H1 (cell line): ENCODE data around the gene GLYR1. TPM values are rescaled to one million over a fixed set of nuclear protein-coding genes. Genes with fewer than 3 reads are reported as not detected.

Experiments
- CREB1 ChIP-seq: IDR thresholded peaks from 2 replicates; pipeline ENCODE4 v1.6.1; 2012; ENCODE audit warnings: inconsistent platforms
- JUN ChIP-seq: IDR thresholded peaks from 2 replicates; pipeline ENCODE4 v1.6.1; 2011; ENCODE audit warnings: low read depth, mild to moderate bottlenecking, improper control_type of control experiment, low read length
- POLR2A ChIP-seq, 2 experiments: IDR thresholded peaks; 1 replicate in 1 of 2; 2 replicates in 1 of 2; pipeline ENCODE4 v1.6.1; 2011; ENCODE audit warnings: low read depth in 2 of 2, low read length in 2 of 2, mild to moderate bottlenecking in 2 of 2; ENCODE audit errors: control extremely low read depth in 1 of 2
- polyA plus RNA-seq, 7 experiments: library from polyadenylated mRNA; depleted of rRNA in 3 of 7; stranded (reverse) in 5 of 7; unstranded in 2 of 7; fragments of >200 nt in 5 of 7; fragments of 200-250 nt in 2 of 7; gene quantifications; 1 replicate in 5 of 7; 2 replicates in 1 of 7; 4 replicates in 1 of 7; pipeline versions ENCODE4 v1.2.1 to v1.2.3, GENCODE V29; 2011 to 2013; ENCODE audit warnings: missing spikeins in 2 of 7, mixed read lengths in 2 of 7
- total RNA-seq: library from RNA; stranded (reverse); fragmentation: NEBNext Ultra II Directional; extraction: Animal tissue kit (Norgen Biotek cat#: 25700); gene quantifications from 2 replicates; pipeline ENCODE4 v1.2.1, GENCODE V29; 2021

Gene GLYR1
- total and polyA plus RNA-seq, 2 of the 8 experiments (the other 6 are each of a cell fraction or from before 2014, with no cell fraction given): 50.2 to 115 TPM

DNA sequence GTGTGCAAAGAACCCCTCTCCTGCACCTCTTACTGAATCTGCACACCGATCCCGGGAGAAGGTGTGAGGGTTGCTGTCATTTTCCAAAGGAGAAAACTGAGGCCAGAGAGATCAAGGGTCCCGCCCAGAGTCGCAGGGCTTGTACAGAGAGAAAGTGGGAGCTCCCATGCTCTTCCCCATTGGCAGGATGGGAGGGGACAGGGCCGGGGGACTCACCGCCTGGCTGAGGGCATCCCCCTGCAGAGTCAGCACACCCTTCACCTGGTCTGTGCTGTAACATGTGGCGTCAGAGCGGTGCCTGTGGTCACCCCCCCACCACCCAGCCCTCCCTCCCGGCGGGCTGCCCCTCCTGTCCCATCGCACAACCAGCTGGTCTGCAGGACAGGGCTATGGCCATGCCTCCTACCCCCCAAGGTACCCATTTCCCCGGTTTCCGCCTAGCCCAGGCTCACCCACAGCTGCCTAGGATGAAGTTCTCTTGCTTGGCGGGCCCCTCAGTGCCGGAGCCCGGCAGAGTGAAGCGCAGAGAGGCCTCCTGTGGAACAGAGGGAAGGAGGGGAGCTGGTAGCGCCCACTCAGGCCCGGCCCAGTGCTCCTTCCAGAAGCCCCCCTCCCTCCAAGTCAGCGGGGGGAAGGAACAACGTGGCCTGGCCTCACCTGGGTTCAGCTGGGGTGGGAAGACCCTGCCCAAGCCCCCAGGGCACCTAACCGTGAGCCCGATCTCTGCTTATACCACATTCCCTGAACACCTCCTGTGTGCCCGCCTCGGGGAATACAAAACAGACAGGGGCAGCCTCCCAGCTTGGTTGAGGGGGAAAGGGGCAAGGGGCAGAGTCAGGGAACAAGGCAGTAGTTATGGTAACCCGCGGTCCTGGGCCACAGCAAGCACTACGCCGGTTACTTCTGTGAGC lies 45.8 kb downstream of the GLYR1 start (continued):
- TF ChIP-seq CREB1 (no peak), JUN (no peak), POLR2A (IDR thresholded peaks at IDR 0.05; ENCODE audit: control extremely low read depth in 1 of 2, low read depth in 2 of 2, low read length in 2 of 2) (no peak)
